ENCODE data around the gene VPS18. TPM values are rescaled to one million over a fixed set of nuclear protein-coding genes. Genes with fewer than 3 reads are reported as not detected.

The VPS18 gene
- total RNA-seq, 2 experiments from 2014 or later: 16.2 to 16.6 TPM

GRCh38 chr15:40940296-40940801 lies 46.1 kb downstream of the VPS18 start:
- DNase-seq: no peak
- CTCF ChIA-PET: interaction anchor here (0.6 to 3.5 kb wide), 10 partner anchors 9 to 291 kb away, joined by 3 to 33 read pairs (median 6); partner anchors contain the start of genes CHP1, DLL4 and VPS18
- no peaks in the 10 kb centered on the region for H3K27me3 Mint-ChIP-seq
- H3K9me3 Mint-ChIP-seq: no peaks in the 10 kb centered on the region
- POLR2A ChIA-PET: no interaction called here
- H3K27ac Mint-ChIP-seq: peak overlapping the region; percentile 37
- H3K36me3 Mint-ChIP-seq (ENCODE audit: low read depth): no peaks in the 10 kb centered on the region
- H3K4me3 Mint-ChIP-seq: no peak overlapping the region
- H3K4me1 Mint-ChIP-seq: peaks cover 46% of the 10 kb centered on the region

- ChIA-PET CTCF (interaction anchor here (0.5 to 5.3 kb wide), 27 partner anchors 10 to 290 kb away, joined by 3 to 59 read pairs (median 6); partner anchors contain the start of genes CHAC1, CHP1, DLL4 and VPS18), POLR2A (interaction anchor here (0.6 to 1.3 kb wide), 2 partner anchors 13 to 69 kb away, joined by 4 to 8 read pairs; no protein-coding TSS in a partner anchor)
- H3K9me3 Mint-ChIP-seq: no peaks in the 10 kb centered on the region
- H3K36me3 Mint-ChIP-seq (ENCODE audit: low read depth): no peaks in the 10 kb centered on the region
- peaks cover 52% of the 10 kb centered on the region for H3K4me1 Mint-ChIP-seq
- peak overlapping the region; percentile 3 for H3K4me3 Mint-ChIP-seq
- no peaks in the 10 kb centered on the region for H3K27me3 Mint-ChIP-seq
- no peak for DNase-seq
- H3K27ac Mint-ChIP-seq: peak overlapping the region; percentile 19
Measured at GRCh38 chr15:40941068-40941527, 46.8 kb downstream of the VPS18 start.

GRCh38 chr15:40941528-40942336 lies 47.5 kb downstream of the VPS18 start:
- POLR2A ChIA-PET: interaction anchor here (0.6 to 1.3 kb wide), 3 partner anchors 12 to 68 kb away, joined by 3 to 8 read pairs (median 4); partner anchors contain the start of gene CHAC1
- Mint-ChIP-seq H3K36me3 (ENCODE audit: low read depth) (no peaks in the 10 kb centered on the region), H3K4me3 (peak overlapping the region; percentile 77)

DNA sequence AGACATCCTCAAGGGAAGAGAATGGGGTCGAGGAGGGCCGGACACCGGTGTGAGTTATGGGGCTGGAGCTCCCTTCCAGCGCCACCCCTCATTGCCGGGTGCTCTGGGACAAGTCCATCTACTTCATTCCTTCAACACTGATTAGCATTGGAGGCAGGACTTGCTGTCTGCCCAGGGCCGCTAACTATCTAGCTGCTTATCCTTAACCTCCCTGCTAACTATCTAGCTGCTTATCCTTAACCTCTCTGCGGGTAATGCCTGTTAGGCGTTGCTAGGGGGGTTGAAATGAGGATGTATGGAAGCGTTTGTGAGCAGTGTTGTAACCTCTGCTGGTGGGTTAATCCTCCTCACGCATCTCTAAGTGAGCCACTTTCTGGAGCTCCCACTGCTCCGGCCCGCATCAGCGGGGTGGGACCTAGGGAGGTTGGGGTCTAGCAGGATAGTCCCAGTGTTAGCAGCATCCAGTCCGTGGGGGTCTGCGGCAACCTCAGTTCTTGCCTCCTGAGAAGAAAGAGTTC lies 48.1 kb downstream of the VPS18 start:
- Mint-ChIP-seq H3K27ac (peak overlapping the region; percentile 80), H3K4me1 (peaks cover 55% of the 10 kb centered on the region), H3K4me3 (peak overlapping the region; percentile 77), H3K27me3 (no peaks in the 10 kb centered on the region), H3K9me3 (no peaks in the 10 kb centered on the region), H3K36me3 (ENCODE audit: low read depth) (no peaks in the 10 kb centered on the region)
- CTCF ChIA-PET: interaction anchor here (0.6 to 5.3 kb wide), 23 partner anchors 11 to 113 kb away, joined by 3 to 59 read pairs (median 6); partner anchors contain the start of genes CHAC1, DLL4 and VPS18
- POLR2A ChIA-PET: interaction anchor here (1.0 to 1.3 kb wide), 2 partner anchors 11 to 12 kb away, joined by 3 to 4 read pairs; partner anchors contain the start of gene CHAC1
- no peak for DNase-seq

More at GRCh38 chr15:40941528-40942336, 47.5 kb downstream of the VPS18 start:
- peak; percentile 73 for DNase-seq
- no peaks in the 10 kb centered on the region for H3K27me3 Mint-ChIP-seq
- peak overlapping the region; percentile 41 for H3K27ac Mint-ChIP-seq
- CTCF ChIA-PET: interaction anchor here (0.5 to 5.3 kb wide), 33 partner anchors 11 to 289 kb away, joined by 3 to 59 read pairs (median 5); partner anchors contain the start of genes CHAC1, CHP1, DLL4 and VPS18
- H3K9me3 Mint-ChIP-seq: no peaks in the 10 kb centered on the region
- peaks cover 55% of the 10 kb centered on the region for H3K4me1 Mint-ChIP-seq

GRCh38 chr15:40942878-40943277 lies 48.6 kb downstream of the VPS18 start:
- H3K27ac Mint-ChIP-seq: peak overlapping the region; percentile 80
- POLR2A ChIA-PET: interaction anchor here (1.0 kb wide), 1 partner anchor 10 kb away, joined by 3 read pairs; the partner anchor contains the start of gene CHAC1
- peaks cover 55% of the 10 kb centered on the region for H3K4me1 Mint-ChIP-seq

DNA sequence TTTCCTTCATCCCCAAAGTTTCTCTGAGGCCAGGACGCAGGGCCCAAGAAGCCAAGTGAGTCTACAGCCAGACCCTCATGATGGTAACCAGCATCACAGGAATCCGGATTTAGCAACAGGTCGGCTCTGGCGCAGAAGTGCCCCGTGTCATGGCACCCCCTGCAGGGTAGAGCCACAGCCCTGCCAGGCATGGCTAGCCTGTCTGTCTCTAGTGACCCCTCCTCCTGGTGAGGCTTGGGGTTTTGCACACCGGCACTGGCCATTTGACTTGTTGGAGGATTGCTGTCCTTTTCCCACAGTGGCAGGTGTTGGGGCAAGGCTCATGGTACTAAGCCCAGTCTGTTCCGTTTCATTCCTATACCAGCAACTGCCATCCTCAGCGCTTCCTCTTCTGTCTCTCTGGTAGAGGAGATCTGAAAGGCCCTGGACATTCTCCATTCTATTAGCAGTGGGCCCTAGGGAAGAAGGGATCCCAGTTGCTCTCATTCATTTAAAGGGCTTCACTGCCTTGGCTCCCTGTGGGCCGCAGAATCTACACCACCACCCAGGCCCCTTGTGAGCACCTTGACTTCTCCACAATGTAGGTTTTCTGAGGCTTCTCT lies 49.6 kb downstream of the VPS18 start:
- H3K4me1 Mint-ChIP-seq: peaks cover 51% of the 10 kb centered on the region
- no peaks in the 10 kb centered on the region for H3K27me3 Mint-ChIP-seq
- no peak overlapping the region for H3K4me3 Mint-ChIP-seq
- ChIA-PET POLR2A (no interaction called here), CTCF (interaction anchor here (3.3 to 5.3 kb wide), 3 partner anchors 10 to 49 kb away, joined by 17 to 59 read pairs (median 33); partner anchors contain the start of genes CHAC1 and VPS18)
- H3K36me3 Mint-ChIP-seq (ENCODE audit: low read depth): no peaks in the 10 kb centered on the region
- no peaks in the 10 kb centered on the region for H3K9me3 Mint-ChIP-seq
- no peak for DNase-seq
- no peak overlapping the region for H3K27ac Mint-ChIP-seq

More at GRCh38 chr15:40942878-40943277, 48.6 kb downstream of the VPS18 start:
- CTCF ChIA-PET: interaction anchor here (0.6 to 5.3 kb wide), 14 partner anchors 11 to 112 kb away, joined by 3 to 59 read pairs (median 4); partner anchors contain the start of genes CHAC1, DLL4 and VPS18
- Mint-ChIP-seq H3K4me3 (peak overlapping the region; percentile 77), H3K36me3 (ENCODE audit: low read depth) (no peaks in the 10 kb centered on the region), H3K27me3 (no peaks in the 10 kb centered on the region), H3K9me3 (no peaks in the 10 kb centered on the region)
- DNase-seq: no peak

- no peak overlapping the region for H3K4me3 Mint-ChIP-seq
- no peaks in the 10 kb centered on the region for H3K9me3 Mint-ChIP-seq
- H3K36me3 Mint-ChIP-seq (ENCODE audit: low read depth): no peaks in the 10 kb centered on the region
- no peak for DNase-seq
- no peaks in the 10 kb centered on the region for H3K27me3 Mint-ChIP-seq
- peaks cover 53% of the 10 kb centered on the region for H3K4me1 Mint-ChIP-seq
- H3K27ac Mint-ChIP-seq: no peak overlapping the region
- ChIA-PET CTCF (interaction anchor here (5.3 kb wide), 1 partner anchor 9 kb away, joined by 59 read pairs; the partner anchor contains the start of gene CHAC1), POLR2A (no interaction called here)
Measured at GRCh38 chr15:40944510-40945296, 50.5 kb downstream of the VPS18 start.

GRCh38 chr15:40948706-40949473 lies 54.6 kb downstream of the VPS18 start:
- Mint-ChIP-seq H3K27me3 (no peaks in the 10 kb centered on the region), H3K4me3 (no peak overlapping the region)
- POLR2A ChIA-PET: no interaction called here

GRCh38 chr15:40949756-40950207 lies 55.5 kb downstream of the VPS18 start:
- POLR2A ChIA-PET: no interaction called here
- no peak for DNase-seq
- peaks cover 40% of the 10 kb centered on the region for H3K4me1 Mint-ChIP-seq
- H3K36me3 Mint-ChIP-seq (ENCODE audit: low read depth): peaks cover 3% of the 10 kb centered on the region
- H3K27me3 Mint-ChIP-seq: no peaks in the 10 kb centered on the region
- H3K4me3 Mint-ChIP-seq: no peak overlapping the region
- H3K27ac Mint-ChIP-seq: no peak overlapping the region
- no peaks in the 10 kb centered on the region for H3K9me3 Mint-ChIP-seq
- CTCF ChIA-PET: interaction anchor here (9.1 kb wide), 1 partner anchor 6 kb away, joined by 59 read pairs; no protein-coding TSS in a partner anchor

More at GRCh38 chr15:40948706-40949473, 54.6 kb downstream of the VPS18 start:
- Mint-ChIP-seq H3K36me3 (ENCODE audit: low read depth) (peaks cover 3% of the 10 kb centered on the region), H3K4me1 (peaks cover 37% of the 10 kb centered on the region), H3K9me3 (no peaks in the 10 kb centered on the region), H3K27ac (no peak overlapping the region)
- CTCF ChIA-PET: interaction anchor here (0.5 to 9.1 kb wide), 4 partner anchors 5 to 73 kb away, joined by 3 to 59 read pairs (median 4); no protein-coding TSS in a partner anchor
- no peak for DNase-seq

- ChIA-PET CTCF (interaction anchor here (0.6 to 9.1 kb wide), 7 partner anchors 8 to 200 kb away, joined by 3 to 59 read pairs (median 9); no protein-coding TSS in a partner anchor), POLR2A (no interaction called here)
- DNase-seq: no peak
- Mint-ChIP-seq H3K36me3 (ENCODE audit: low read depth) (peaks cover 6% of the 10 kb centered on the region), H3K4me3 (peak overlapping the region; percentile 94), H3K4me1 (peaks cover 39% of the 10 kb centered on the region), H3K27ac (peak overlapping the region; percentile 92), H3K9me3 (no peaks in the 10 kb centered on the region), H3K27me3 (no peaks in the 10 kb centered on the region)
Measured at GRCh38 chr15:40951764-40952163, 57.5 kb downstream of the VPS18 start.
